GM12878 (cell line): ENCODE data around the gene PCCA. TPM values are rescaled to one million over a fixed set of nuclear protein-coding genes. Genes with fewer than 3 reads are reported as not detected.

ENCODE experiments used
- ASH2L ChIP-seq: fragments of 300-600, 200-600 bp; sonication (generic); IDR thresholded peaks from 2 replicates; pipeline ENCODE4 v1.6.1; 2017; ENCODE audit warnings: low read depth, mild to moderate bottlenecking, borderline replicate concordance
- ATF7 ChIP-seq: fragments of 450-650 bp; IDR thresholded peaks from 2 replicates; pipeline ENCODE4 v1.6.1; 2016; ENCODE audit warnings: low read depth, mild to moderate bottlenecking
- BCL11A ChIP-seq: IDR thresholded peaks from 2 replicates; pipeline ENCODE4 v1.6.1; 2011; ENCODE audit warnings: low read depth, low read length
- BMI1 ChIP-seq: fragments of 450-650 bp; IDR thresholded peaks from 2 replicates; pipeline ENCODE4 v1.6.1; 2016; ENCODE audit warnings: mild to moderate bottlenecking, moderate library complexity, borderline replicate concordance
- BRCA1 ChIP-seq: IDR thresholded peaks from 2 replicates; pipeline ENCODE4 v1.6.1; 2011; ENCODE audit warnings: low read depth, low read length, improper control_type of control experiment
- CHD2 ChIP-seq: IDR thresholded peaks from 2 replicates; pipeline ENCODE4 v1.6.1; 2011; ENCODE audit warnings: low read depth, low read length, improper control_type of control experiment, borderline replicate concordance
- EP300 ChIP-seq, 2 experiments: fragments of 150-350 bp in 1 of 2; IDR thresholded peaks; 2 replicates each; pipeline ENCODE4 v1.6.1; 2011 to 2012; ENCODE audit warnings: low read depth in 2 of 2, low read length in 2 of 2, borderline replicate concordance in 1 of 2, improper control_type of control experiment in 1 of 2, inconsistent platforms in 1 of 2; ENCODE audit not compliant: control insufficient read depth in 1 of 2
- FOXM1 ChIP-seq: IDR thresholded peaks from 2 replicates; pipeline ENCODE4 v1.6.1; 2012; ENCODE audit warnings: low read depth, mild to moderate bottlenecking, inconsistent platforms, low read length, moderate library complexity
- MEF2B ChIP-seq: fragments of 450-650 bp; IDR thresholded peaks from 2 replicates; pipeline ENCODE4 v1.6.1; 2018; ENCODE audit warnings: mild to moderate bottlenecking, moderate library complexity; ENCODE audit not compliant: partially characterized antibody, poor library complexity, severe bottlenecking
- MYC ChIP-seq: IDR thresholded peaks from 2 replicates; pipeline ENCODE4 v1.6.1; 2011; ENCODE audit warnings: mild to moderate bottlenecking, low read length, moderate library complexity, inconsistent platforms; ENCODE audit not compliant: insufficient read depth, insufficient replicate concordance, insufficient read length, severe bottlenecking
- NFYA ChIP-seq: IDR thresholded peaks from 2 replicates; pipeline ENCODE4 v1.6.1; 2011; ENCODE audit warnings: low read depth, mild to moderate bottlenecking, low read length, improper control_type of control experiment, borderline replicate concordance
- NR2C2 ChIP-seq: IDR thresholded peaks from 2 replicates; pipeline ENCODE4 v1.6.1; 2011; ENCODE audit warnings: borderline replicate concordance, low read depth; ENCODE audit not compliant: control insufficient read depth, insufficient read length
- PAX5 ChIP-seq: IDR thresholded peaks from 2 replicates; pipeline ENCODE4 v1.6.1; 2011; ENCODE audit warnings: low read depth, low read length, borderline replicate concordance
- POLR2A ChIP-seq: IDR thresholded peaks from 2 replicates; pipeline ENCODE4 v1.6.1; 2011; ENCODE audit warnings: low read depth, mild to moderate bottlenecking, low read length
- RAD51 ChIP-seq: fragments of 450-650 bp; IDR thresholded peaks from 2 replicates; pipeline ENCODE4 v1.6.1; 2016; ENCODE audit warnings: moderate library complexity, mild to moderate bottlenecking, inconsistent platforms
- RCOR1 ChIP-seq: conservative IDR thresholded peaks from 2 replicates; pipeline ENCODE4 v1.6.1; 2012; ENCODE audit warnings: low read depth, low read length, improper control_type of control experiment
- REST ChIP-seq: IDR thresholded peaks from 2 replicates; pipeline ENCODE4 v1.6.1; 2012; ENCODE audit warnings: mild to moderate bottlenecking, low read depth, low read length
- SMAD1 ChIP-seq: fragments of 450-650 bp; IDR thresholded peaks from 2 replicates; pipeline ENCODE4 v1.6.1; 2018; ENCODE audit warnings: mild to moderate bottlenecking, low read depth; ENCODE audit not compliant: partially characterized antibody
- SP1 ChIP-seq: IDR thresholded peaks from one replicate; pipeline ENCODE4 v1.6.1; 2011; ENCODE audit warnings: low read depth, low read length
- SUPT20H ChIP-seq: IDR thresholded peaks from 2 replicates; pipeline ENCODE4 v1.6.1; 2011; ENCODE audit warnings: low read depth, mild to moderate bottlenecking, low read length, moderate library complexity, borderline replicate concordance; ENCODE audit not compliant: control insufficient read depth
- TBL1XR1 ChIP-seq: IDR thresholded peaks from 2 replicates; pipeline ENCODE4 v1.6.1; 2012; ENCODE audit warnings: low read depth, low read length, improper control_type of control experiment
- YBX1 ChIP-seq: fragments of 450-650 bp; IDR thresholded peaks from 2 replicates; pipeline ENCODE4 v1.6.1; 2016; ENCODE audit warnings: antibody characterized with exemption
- ZNF384 ChIP-seq: IDR thresholded peaks from 2 replicates; pipeline ENCODE4 v1.6.1; 2012; ENCODE audit warnings: low read depth, mild to moderate bottlenecking, low read length, improper control_type of control experiment, borderline replicate concordance
- polyA plus RNA-seq, 11 experiments: library from polyadenylated mRNA; depleted of rRNA in 4 of 11; unstranded in 6 of 11; stranded (reverse) in 5 of 11; fragments of >200 nt; fragmentation: Nextera tagmentation in 4 of 11; fragmentation: Illumina TruSeq in 1 of 11; extraction: Ambion mirVana in 4 of 11; extraction: Trizol in 1 of 11; gene quantifications; 1 replicate in 1 of 11; 2 replicates in 10 of 11; pipeline versions ENCODE4 v1.2.1 to v1.2.3, GENCODE V29; 2011 to 2016; ENCODE audit warnings: inconsistent platforms in 2 of 11, missing spikeins in 2 of 11, low read depth in 1 of 11
- total RNA-seq, 4 experiments: library from RNA; depleted of rRNA in 3 of 4; stranded (reverse); fragments of >200 nt in 3 of 4; fragmentation: Illumina TruSeq in 1 of 4; extraction: Trizol in 1 of 4; gene quantifications; 2 replicates each; pipeline versions ENCODE4 v1.2.1 to v1.2.3, GENCODE V29; 2013 to 2021
- TF ChIP-seq, protein P1 (sequence below): fragments of 150-350 bp; IDR thresholded peaks from 2 replicates; pipeline ENCODE4 v1.6.1; 2016; ENCODE audit warnings: low read depth, low read length

PCCA gene
- total and polyA plus RNA-seq, 10 of the 15 experiments (the other 5 are each of a cell fraction or from before 2014, with no cell fraction given) = 5.9 to 18.2 (median 12.4) TPM

GRCh38 chr13:100088644-100089464 is at the start of gene PCCA (continued):
- no peak for TF ChIP-seq REST
- peak; percentile 32; the same call in 1 of the 2 replicates for TF ChIP-seq PAX5
- 0 out of 4 replicates have a peak, but pooled peaks of 1 of the 2 experiments have one; percentile 33 for TF ChIP-seq EP300 (IDR thresholded peaks at IDR 0.05; ENCODE audit: borderline replicate concordance in 1 of 2, control insufficient read depth in 1 of 2, low read depth in 2 of 2, low read length in 2 of 2)
- TF ChIP-seq BMI1 = no peak
- TF ChIP-seq, protein P1, sequence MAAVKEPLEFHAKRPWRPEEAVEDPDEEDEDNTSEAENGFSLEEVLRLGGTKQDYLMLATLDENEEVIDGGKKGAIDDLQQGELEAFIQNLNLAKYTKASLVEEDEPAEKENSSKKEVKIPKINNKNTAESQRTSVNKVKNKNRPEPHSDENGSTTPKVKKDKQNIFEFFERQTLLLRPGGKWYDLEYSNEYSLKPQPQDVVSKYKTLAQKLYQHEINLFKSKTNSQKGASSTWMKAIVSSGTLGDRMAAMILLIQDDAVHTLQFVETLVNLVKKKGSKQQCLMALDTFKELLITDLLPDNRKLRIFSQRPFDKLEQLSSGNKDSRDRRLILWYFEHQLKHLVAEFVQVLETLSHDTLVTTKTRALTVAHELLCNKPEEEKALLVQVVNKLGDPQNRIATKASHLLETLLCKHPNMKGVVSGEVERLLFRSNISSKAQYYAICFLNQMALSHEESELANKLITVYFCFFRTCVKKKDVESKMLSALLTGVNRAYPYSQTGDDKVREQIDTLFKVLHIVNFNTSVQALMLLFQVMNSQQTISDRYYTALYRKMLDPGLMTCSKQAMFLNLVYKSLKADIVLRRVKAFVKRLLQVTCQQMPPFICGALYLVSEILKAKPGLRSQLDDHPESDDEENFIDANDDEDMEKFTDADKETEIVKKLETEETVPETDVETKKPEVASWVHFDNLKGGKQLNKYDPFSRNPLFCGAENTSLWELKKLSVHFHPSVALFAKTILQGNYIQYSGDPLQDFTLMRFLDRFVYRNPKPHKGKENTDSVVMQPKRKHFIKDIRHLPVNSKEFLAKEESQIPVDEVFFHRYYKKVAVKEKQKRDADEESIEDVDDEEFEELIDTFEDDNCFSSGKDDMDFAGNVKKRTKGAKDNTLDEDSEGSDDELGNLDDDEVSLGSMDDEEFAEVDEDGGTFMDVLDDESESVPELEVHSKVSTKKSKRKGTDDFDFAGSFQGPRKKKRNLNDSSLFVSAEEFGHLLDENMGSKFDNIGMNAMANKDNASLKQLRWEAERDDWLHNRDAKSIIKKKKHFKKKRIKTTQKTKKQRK = no peak
- TF ChIP-seq NFYA = no peak
- TF ChIP-seq SMAD1 = no peak
- peak; percentile 77 for TF ChIP-seq MYC
- TF ChIP-seq NR2C2 = no peak
- no peak for TF ChIP-seq TBL1XR1
- peak; percentile 71 for TF ChIP-seq CHD2
- 0 out of 2 replicates have a peak, but pooled peaks have one; percentile 40 for TF ChIP-seq ASH2L
- TF ChIP-seq MEF2B = no peak
- TF ChIP-seq YBX1 = no peak
- TF ChIP-seq BRCA1 = no peak
- no peak for TF ChIP-seq ZNF384
- TF ChIP-seq RAD51 = no peak
- TF ChIP-seq SP1 = no peak
- TF ChIP-seq FOXM1 = no peak
- TF ChIP-seq SUPT20H = no peak
- TF ChIP-seq BCL11A = 0 out of 2 replicates have a peak, but pooled peaks have one; percentile 3
- no peak for TF ChIP-seq ATF7
- TF ChIP-seq RCOR1 = no peak
- TF ChIP-seq POLR2A = peak; percentile 86
